ENCODE data around the gene TNN.

DNA sequence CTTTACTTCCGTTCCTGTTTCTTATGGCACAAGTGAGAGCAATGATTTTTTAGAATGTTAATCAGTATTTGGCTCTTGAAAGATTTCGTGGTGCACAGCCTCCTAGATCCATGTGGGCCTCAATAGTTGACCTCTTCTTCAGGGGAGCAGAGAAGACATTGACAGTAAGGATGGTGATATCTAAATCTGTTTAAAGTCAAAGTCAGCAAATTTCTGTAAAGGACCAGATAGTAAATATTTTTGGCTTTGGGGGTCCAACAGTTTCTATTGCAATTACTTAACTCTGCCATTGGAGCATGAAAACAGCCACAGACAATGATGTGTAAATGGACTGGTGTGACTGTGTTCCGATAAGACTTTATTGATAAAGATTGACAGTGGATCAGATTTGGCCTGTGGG lies 27.4 kb downstream of the TNN start:
- TF ChIP-seq CTCF (IDR thresholded peaks at IDR 0.05) (no peak), POLR2A (IDR thresholded peaks at IDR 0.05) (no peak)

Data from ovary (tissue), 3 donors.